A673 (cell line): Measurements from ENCODE around the gene RBM34. TPM values are rescaled to one million over a fixed set of nuclear protein-coding genes. Genes with fewer than 3 reads are reported as not detected.

Source experiments
- BruUV-seq: library from RNA; stranded (reverse); fragments of 400-500 nt; replicated peaks from 2 replicates; lab custom pipeline; 2021; lab: Mats Ljungman, UMichigan
- CTCF ChIA-PET: fragments of 300-600 bp; sonication (Branson Sonifier 250); formaldehyde crosslinking; loops from one replicate; lab custom pipeline; 2022; ENCODE audit warnings: antibody characterized with exemption; lab: Charles Lee
- POLR2A ChIA-PET: fragments of 300-600 bp; sonication (Branson Sonifier 250); formaldehyde crosslinking; loops from one replicate; lab custom pipeline; 2022; ENCODE audit warnings: antibody characterized with exemption; ENCODE audit not compliant: low non-redundant PET; lab: Charles Lee
- DNase-seq: peaks from one replicate; pipeline ENCODE4 v3.0.0-alpha.2; 2015; ENCODE audit warnings: low spot score
- H3K27ac ChIP-seq: fragments of 200-600 bp; sonication (generic); 2 replicates; pipeline ENCODE4 v1.5.1; 2016; ENCODE audit warnings: mixed run types, low read depth, mild to moderate bottlenecking, mixed read lengths, antibody characterized with exemption, low read length; ENCODE audit not compliant: poor library complexity, severe bottlenecking
- H3K27me3 ChIP-seq: fragments of 200-600 bp; sonication (generic); replicated peaks from 2 replicates; pipeline ENCODE4 v1.6.1; 2017; ENCODE audit warnings: mixed run types, low read depth, mild to moderate bottlenecking, mixed read lengths, antibody characterized with exemption, low read length; ENCODE audit not compliant: insufficient read depth, poor library complexity
- H3K36me3 ChIP-seq: fragments of 200-600 bp; sonication (generic); 2 replicates; pipeline ENCODE4 v1.6.1; 2016; ENCODE audit warnings: mixed run types, mild to moderate bottlenecking, mixed read lengths, antibody characterized with exemption, low read length; ENCODE audit not compliant: insufficient read depth, poor library complexity, severe bottlenecking
- H3K4me1 ChIP-seq: fragments of 200-600 bp; sonication (generic); 2 replicates; pipeline ENCODE4 v1.6.1; 2017; ENCODE audit warnings: mixed run types, mild to moderate bottlenecking, mixed read lengths, antibody characterized with exemption, low read length; ENCODE audit not compliant: insufficient read depth, poor library complexity, severe bottlenecking
- H3K4me3 ChIP-seq: fragments of 200-600 bp; sonication (generic); 2 replicates; pipeline ENCODE4 v1.5.1; 2016; ENCODE audit warnings: low read depth, mixed run types, mild to moderate bottlenecking, mixed read lengths, low read length; ENCODE audit not compliant: poor library complexity, severe bottlenecking
- H3K9me3 ChIP-seq: fragments of 200-600 bp; sonication (generic); 2 replicates; pipeline ENCODE4 v1.6.1; 2016; ENCODE audit warnings: mixed run types, low read depth, mild to moderate bottlenecking, mixed read lengths, antibody characterized with exemption, low read length; ENCODE audit not compliant: poor library complexity, severe bottlenecking
- CTCF ChIP-seq: fragments of 300-800, 200-600 bp; sonication (generic); conservative IDR thresholded peaks from 2 replicates; pipeline ENCODE4 v1.5.1; 2017; ENCODE audit warnings: low read depth, mild to moderate bottlenecking, antibody characterized with exemption, low read length, moderate library complexity, mixed read lengths
- EZH2 ChIP-seq: fragments of 200-600 bp; sonication (generic); IDR thresholded peaks from 2 replicates; pipeline ENCODE4 v1.6.1; 2017; ENCODE audit warnings: borderline replicate concordance, low read depth, mild to moderate bottlenecking, mixed read lengths, antibody characterized with exemption, low read length; ENCODE audit not compliant: poor library complexity, severe bottlenecking
- intact Hi-C: fragments of 100-400 bp; cut with micrococcal nuclease; formaldehyde crosslinking; loops from one replicate; pipeline ENCODE4 v1.10.0; 2022; ENCODE audit not compliant: unreplicated experiment
- total RNA-seq: library from RNA; stranded (reverse); gene quantifications from 2 replicates; pipeline ENCODE4 v1.2.3, GENCODE V29; 2021

The RBM34 gene
- total RNA-seq, 1 experiment from 2014 or later = 69.4 TPM

DNA sequence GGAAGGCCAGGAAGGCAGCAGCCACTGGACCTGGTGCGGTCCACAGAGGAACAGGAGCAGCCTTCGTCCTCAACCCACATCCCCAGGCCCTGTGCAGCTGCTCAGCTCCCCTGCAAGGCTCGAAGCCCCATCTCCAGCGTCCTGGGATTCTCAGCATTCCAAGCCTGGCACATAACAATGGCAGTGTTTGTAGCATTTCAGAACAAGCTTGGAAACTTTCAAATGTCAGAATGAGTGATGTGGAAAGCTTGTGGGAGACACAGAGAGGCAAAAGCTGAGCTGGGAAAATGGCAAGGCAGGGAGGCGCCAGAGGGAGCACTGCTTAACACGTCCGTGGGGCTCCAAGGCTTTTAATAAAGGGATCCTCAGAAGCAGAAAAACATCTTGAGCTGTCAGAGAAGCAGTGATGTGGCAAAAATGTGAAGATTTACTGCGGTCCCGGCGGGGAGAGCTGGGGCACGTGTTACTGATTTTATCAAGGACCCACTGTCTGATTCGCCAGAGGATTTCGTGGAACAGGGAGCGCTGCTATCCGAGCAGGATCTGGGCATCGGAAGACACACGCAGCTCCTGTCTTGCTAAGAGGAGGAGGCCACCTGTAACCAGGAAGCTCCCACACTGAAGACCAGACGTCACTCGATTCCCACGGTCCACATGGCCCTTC is 70.5 kb downstream of the RBM34 start:
- Histone ChIP-seq H3K36me3 (no peaks in the 10 kb centered on the region), H3K9me3 (no peaks in the 10 kb centered on the region), H3K27me3 (no peaks in the 10 kb centered on the region), H3K4me1 (no peaks in the 10 kb centered on the region), H3K4me3 (no peak overlapping the region), H3K27ac (no peak overlapping the region)
- POLR2A ChIA-PET = no interaction called here
- TF ChIP-seq EZH2 (no peak), CTCF (no peak)
- CTCF ChIA-PET = no interaction called here
- DNase-seq = peak; percentile 42
- BruUV-seq = no TSS peak
- intact Hi-C loops = loop anchor here (5.0 kb wide), 1 partner anchor 978 kb away; no protein-coding TSS in a partner anchor

DNA sequence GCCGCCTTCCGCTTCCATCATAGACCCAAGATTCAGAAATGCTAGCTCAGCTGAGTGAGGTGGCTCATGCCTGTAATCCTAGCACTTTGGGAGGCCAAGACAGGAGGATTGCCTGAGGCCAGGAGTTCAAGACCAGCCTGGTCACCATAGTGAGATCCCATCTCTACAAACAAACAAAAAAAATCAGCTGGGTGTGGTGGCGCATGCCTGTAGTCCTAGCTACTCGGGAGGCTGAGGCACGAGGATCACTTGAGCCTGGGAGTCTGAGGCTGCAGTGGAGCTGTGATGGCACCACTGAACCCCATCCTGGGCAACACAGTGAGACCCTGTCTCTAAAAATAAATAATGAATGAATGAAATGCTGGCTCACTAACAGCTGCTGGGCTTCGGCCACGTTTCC is 72.1 kb downstream of the RBM34 start:
- ChIA-PET POLR2A (no interaction called here), CTCF (no interaction called here)
- no peak for DNase-seq
- Histone ChIP-seq H3K4me1 (no peaks in the 10 kb centered on the region), H3K4me3 (no peak overlapping the region), H3K27ac (no peak overlapping the region), H3K36me3 (no peaks in the 10 kb centered on the region), H3K27me3 (no peaks in the 10 kb centered on the region), H3K9me3 (no peaks in the 10 kb centered on the region)
- no peak for TF ChIP-seq CTCF
- no peak for TF ChIP-seq EZH2
- BruUV-seq = no TSS peak
- intact Hi-C loops = no loop called here

GRCh38 chr1:235088430-235088829 is 72.6 kb downstream of the RBM34 start:
- Histone ChIP-seq H3K27me3 (no peaks in the 10 kb centered on the region), H3K27ac (no peak overlapping the region), H3K4me1 (no peaks in the 10 kb centered on the region), H3K9me3 (no peaks in the 10 kb centered on the region), H3K4me3 (no peak overlapping the region), H3K36me3 (no peaks in the 10 kb centered on the region)
- intact Hi-C loops = no loop called here
- POLR2A ChIA-PET = no interaction called here
- no peak for DNase-seq
- TF ChIP-seq CTCF (no peak), EZH2 (no peak)
- CTCF ChIA-PET = no interaction called here
- no TSS peak for BruUV-seq
